HepG2 (cell line): ENCODE results near the gene ACSS1. TPM values are rescaled to one million over a fixed set of nuclear protein-coding genes. Genes with fewer than 3 reads are reported as not detected.

Experiments used
- ATAC-seq: fragments of 200-7000 bp; cut with Tn5 transposase; 3 replicates; pipeline ENCODE4 v1.9.1; 2020; ENCODE audit warnings: mild to moderate bottlenecking, moderate library complexity
- BruUV-seq: library from RNA; stranded (reverse); fragments of 400-500 nt; replicated peaks from 2 replicates; lab custom pipeline; 2021; lab: Mats Ljungman, UMichigan
- CTCF ChIA-PET: fragments of 300-600 bp; formaldehyde crosslinking; extraction: SDS; loops from one replicate; lab custom pipeline; 2021; ENCODE audit warnings: low total read pairs, inconsistent platforms, low intra/inter-chr PET ratio; lab: Yijun Ruan, JAX
- POLR2A ChIA-PET: fragments of 350-600 bp; sonication (Branson Sonifier 250); formaldehyde crosslinking; loops from one replicate; lab custom pipeline; 2020; ENCODE audit warnings: antibody characterized with exemption, inconsistent platforms; lab: Yijun Ruan, JAX
- DNase-seq: peaks from one replicate; pipeline ENCODE4 v3.0.0-alpha.2; 2015; ENCODE audit warnings: low spot score
- FAIRE-seq: peaks from 3 replicates; lab custom pipeline; 2011; peaks lifted over from hg19 to GRCh38; lab: Jason Lieb, UNC
- H2AFZ ChIP-seq: one replicate; pipeline ENCODE4 v1.6.1; 2011; ENCODE audit warnings: low read length, inconsistent platforms
- H3K27ac ChIP-seq: fragments of 300-600 bp; 3 replicates; pipeline ENCODE4 v1.8.0; 2011; ENCODE audit warnings: mixed run types, mild to moderate bottlenecking, mixed read lengths, low read length, inconsistent platforms; ENCODE audit not compliant: insufficient read depth; ENCODE audit errors: extremely low read length
- H3K27me3 ChIP-seq, 2 experiments: fragments of 200-600 bp in 1 of 2; 2 replicates in 1 of 2; 3 replicates in 1 of 2; pipeline versions ENCODE4 v1.6.0 to v1.8.0; 2011; ENCODE audit warnings: low read length in 2 of 2, mild to moderate bottlenecking in 2 of 2, moderate library complexity in 2 of 2, inconsistent platforms in 1 of 2; ENCODE audit not compliant: insufficient read depth in 2 of 2, control insufficient read depth in 1 of 2
- H3K36me3 ChIP-seq, 2 experiments: fragments of 200-600 bp in 1 of 2; replicated peaks in 1 of 2; 2 replicates in 1 of 2; 3 replicates in 1 of 2; pipeline versions ENCODE4 v1.5.1 to v1.8.0; 2011; ENCODE audit warnings: low read length in 2 of 2, inconsistent platforms in 1 of 2; ENCODE audit not compliant: insufficient read depth in 2 of 2, control insufficient read depth in 1 of 2
- H3K4me1 ChIP-seq: 2 replicates; pipeline ENCODE4 v1.5.1; 2012; ENCODE audit warnings: low read length, inconsistent platforms; ENCODE audit not compliant: insufficient read depth
- H3K4me2 ChIP-seq: 2 replicates; pipeline ENCODE4 v1.6.0; 2011; ENCODE audit warnings: low read depth, low read length, inconsistent platforms
- H3K4me3 ChIP-seq, 3 experiments: fragments of 200-600 bp in 1 of 3; sonication (generic), shearing (Covaris generic) in 1 of 3; replicated peaks in 1 of 3; 2 replicates each; pipeline ENCODE4 v1.5.1; 2011 to 2016; ENCODE audit warnings: low read length in 3 of 3, inconsistent platforms in 2 of 3, low read depth in 2 of 3, mild to moderate bottlenecking in 2 of 3, control low read depth in 1 of 3, mixed read lengths in 1 of 3; ENCODE audit not compliant: insufficient read depth in 1 of 3
- H3K79me2 ChIP-seq: one replicate; pipeline ENCODE4 v1.6.1; 2011; ENCODE audit warnings: low read length, inconsistent platforms; ENCODE audit not compliant: insufficient read depth
- H3K9ac ChIP-seq: 2 replicates; pipeline ENCODE4 v1.6.0; 2011; ENCODE audit warnings: mild to moderate bottlenecking, low read depth, low read length, inconsistent platforms; ENCODE audit not compliant: insufficient read depth
- H3K9me3 ChIP-seq: 2 replicates; pipeline ENCODE4 v1.5.1; 2012; ENCODE audit warnings: mild to moderate bottlenecking, low read length
- H4K20me1 ChIP-seq: 2 replicates; pipeline ENCODE4 v1.6.0; 2011; ENCODE audit warnings: inconsistent platforms, mild to moderate bottlenecking, low read length, moderate library complexity; ENCODE audit not compliant: insufficient read depth
- EEA1 ChIP-seq: sonication (generic); formaldehyde crosslinking; IDR thresholded peaks from 2 replicates; pipeline ENCODE4 v1.5.1; 2020; ENCODE audit warnings: mild to moderate bottlenecking, missing genetic modification reagents, borderline replicate concordance
- GABPA ChIP-seq, 2 experiments: IDR thresholded peaks; 2 replicates each; pipeline ENCODE4 v1.6.1; 2011 to 2016; ENCODE audit warnings: low read depth in 2 of 2, low read length in 1 of 2, missing biosample characterization in 1 of 2, missing genetic modification characterization in 1 of 2
- ZNF572 ChIP-seq: sonication (generic); formaldehyde crosslinking; IDR thresholded peaks from 2 replicates; pipeline ENCODE4 v1.5.1; 2020; ENCODE audit warnings: mild to moderate bottlenecking, missing genetic modification reagents
- WGBS: methylation state at CpG from one replicate; pipeline ENCODE4 v1.1.6; 2017; ENCODE audit warnings: low lambda C conversion rate; 5-methylcytosine and 5-hydroxymethylcytosine counted together
- in situ Hi-C: cut with HindIII; loops from 2 replicates; pipeline ENCODE4 v1.10.0; 2017; ENCODE audit warnings: low pct_unique_long_range_greater_than_20kb; ENCODE audit not compliant: extremely low pct_ligation_motif_present
- intact Hi-C: fragments of 100-400 bp; cut with micrococcal nuclease; formaldehyde crosslinking; loops from one replicate; pipeline ENCODE4 v1.10.0; 2022; ENCODE audit not compliant: unreplicated experiment
- polyA plus RNA-seq, 8 experiments: library from polyadenylated mRNA; depleted of rRNA in 3 of 8; stranded (reverse) in 7 of 8; unstranded in 1 of 8; fragments of >200 nt; fragmentation: Illumina TruSeq in 4 of 8; extraction: Trizol in 4 of 8; gene quantifications; 2 replicates each; pipeline versions ENCODE4 v1.2.1 to v1.2.3, GENCODE V29; 2011 to 2016; ENCODE audit warnings: low read depth in 4 of 8, missing spikeins in 1 of 8, mixed read lengths in 1 of 8; ENCODE audit not compliant: insufficient read depth in 1 of 8
- total RNA-seq, 5 experiments: library from RNA; depleted of rRNA; stranded (reverse); fragments of >200 nt; fragmentation: Illumina TruSeq; extraction: Trizol; gene quantifications; 2 replicates each; pipeline ENCODE4 v1.2.3, GENCODE V29; 2016; ENCODE audit warnings: low read depth in 1 of 5
- TF ChIP-seq, protein P1 (sequence below): fragments of 450-650 bp; IDR thresholded peaks from 2 replicates; pipeline ENCODE4 v1.6.1; 2016
- TF ChIP-seq, protein P2 (sequence below): fragments of 450-650 bp; IDR thresholded peaks from 2 replicates; pipeline ENCODE4 v1.6.1; 2017

ACSS1 gene
- total and polyA plus RNA-seq, 2 of the 13 experiments (the other 11 are each of a cell fraction or from before 2014, with no cell fraction given): 15.2 to 41.6 TPM

DNA sequence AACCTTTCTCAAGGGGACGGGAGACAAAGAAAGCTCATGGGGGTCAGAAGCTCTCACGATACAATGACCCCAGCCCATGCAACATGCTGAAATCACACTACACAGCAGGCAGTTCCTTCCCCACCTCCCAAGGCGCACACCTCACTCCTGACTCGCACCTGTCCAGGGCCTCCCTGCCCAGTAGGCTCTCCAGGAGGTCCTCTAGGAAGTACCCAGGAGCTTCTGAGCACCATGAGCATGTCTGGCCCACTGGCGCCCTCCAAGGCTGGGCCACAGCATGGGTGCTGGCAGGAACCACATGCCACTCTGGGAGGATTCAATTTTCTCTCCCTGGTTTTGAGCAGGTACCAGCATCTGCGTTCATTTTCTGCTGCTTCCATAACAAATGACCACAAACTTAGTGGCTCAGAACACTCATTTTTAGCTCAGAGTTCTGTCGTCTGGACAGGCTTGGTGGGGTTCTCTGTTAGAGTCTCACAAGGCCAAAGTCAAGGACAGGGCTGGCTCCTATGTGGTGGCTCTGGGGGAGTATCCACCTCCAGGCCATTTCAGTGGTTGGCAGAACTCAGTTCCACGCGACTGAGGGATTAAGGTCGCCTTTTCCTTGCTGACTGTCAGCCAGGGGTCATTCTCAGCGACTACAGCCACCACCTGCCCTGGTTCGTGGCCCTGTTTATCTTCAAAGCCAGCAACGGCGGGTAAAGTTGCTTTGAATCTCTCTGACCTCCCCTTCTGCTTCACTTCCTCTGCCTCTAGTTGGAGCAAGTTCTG, 32.7 kb downstream of the ACSS1 start:
- Histone ChIP-seq H3K9ac (no peak overlapping the region), H3K27me3 (peaks cover 0 to 2% of the 10 kb centered on the region in 2 experiments; a peak in 1 of 5 replicates), H3K4me2 (no peak overlapping the region), H2AFZ (no peak overlapping the region), H3K9me3 (no peaks in the 10 kb centered on the region), H3K27ac (no peak overlapping the region), H4K20me1 (no peaks in the 10 kb centered on the region), H3K4me3 (no peak overlapping the region), H3K36me3 (no peaks in the 10 kb centered on the region), H3K79me2 (no peaks in the 10 kb centered on the region), H3K4me1 (peaks cover 19% of the 10 kb centered on the region)
- no peak for FAIRE-seq
- TF ChIP-seq EEA1 (0 out of 2 replicates have a peak, but pooled peaks have one; percentile 29), GABPA (IDR thresholded peaks at IDR 0.05; ENCODE audit: low read depth, low read length) (0 out of 2 replicates have a peak, but pooled peaks have one; percentile 2), GABPA (CRISPR knock-in tag; IDR thresholded peaks at IDR 0.05; ENCODE audit: low read depth) (no peak), ZNF572 (CRISPR knock-in tag) (0 out of 2 replicates have a peak, but pooled peaks have one; percentile 62)
- TF ChIP-seq, protein P1, sequence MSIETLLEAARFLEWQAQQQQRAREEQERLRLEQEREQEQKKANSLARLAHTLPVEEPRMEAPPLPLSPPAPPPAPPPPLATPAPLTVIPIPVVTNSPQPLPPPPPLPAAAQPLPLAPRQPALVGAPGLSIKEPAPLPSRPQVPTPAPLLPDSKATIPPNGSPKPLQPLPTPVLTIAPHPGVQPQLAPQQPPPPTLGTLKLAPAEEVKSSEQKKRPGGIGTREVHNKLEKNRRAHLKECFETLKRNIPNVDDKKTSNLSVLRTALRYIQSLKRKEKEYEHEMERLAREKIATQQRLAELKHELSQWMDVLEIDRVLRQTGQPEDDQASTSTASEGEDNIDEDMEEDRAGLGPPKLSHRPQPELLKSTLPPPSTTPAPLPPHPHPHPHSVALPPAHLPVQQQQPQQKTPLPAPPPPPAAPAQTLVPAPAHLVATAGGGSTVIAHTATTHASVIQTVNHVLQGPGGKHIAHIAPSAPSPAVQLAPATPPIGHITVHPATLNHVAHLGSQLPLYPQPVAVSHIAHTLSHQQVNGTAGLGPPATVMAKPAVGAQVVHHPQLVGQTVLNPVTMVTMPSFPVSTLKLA: 0 out of 2 replicates have a peak, but pooled peaks have one; percentile 46
- TF ChIP-seq, protein P2, sequence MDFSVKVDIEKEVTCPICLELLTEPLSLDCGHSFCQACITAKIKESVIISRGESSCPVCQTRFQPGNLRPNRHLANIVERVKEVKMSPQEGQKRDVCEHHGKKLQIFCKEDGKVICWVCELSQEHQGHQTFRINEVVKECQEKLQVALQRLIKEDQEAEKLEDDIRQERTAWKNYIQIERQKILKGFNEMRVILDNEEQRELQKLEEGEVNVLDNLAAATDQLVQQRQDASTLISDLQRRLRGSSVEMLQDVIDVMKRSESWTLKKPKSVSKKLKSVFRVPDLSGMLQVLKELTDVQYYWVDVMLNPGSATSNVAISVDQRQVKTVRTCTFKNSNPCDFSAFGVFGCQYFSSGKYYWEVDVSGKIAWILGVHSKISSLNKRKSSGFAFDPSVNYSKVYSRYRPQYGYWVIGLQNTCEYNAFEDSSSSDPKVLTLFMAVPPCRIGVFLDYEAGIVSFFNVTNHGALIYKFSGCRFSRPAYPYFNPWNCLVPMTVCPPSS: no peak
- intact Hi-C loops (no loop called here), in situ Hi-C loops (no loop called here)
- no peak for ATAC-seq
- ChIA-PET POLR2A (no interaction called here), CTCF (no interaction called here)
- no peak for DNase-seq
- 57% methylated on average over 14 of the region's 14 CpGs for WGBS
- no TSS peak for BruUV-seq
